GM18873 (cell line): ENCODE measurements around the gene RPS29.
A peak's percentile ranks its signal among the peaks of the same experiment; 100 is the strongest.
"Not testable (repeated sequence)": the region's sequence is repeated elsewhere in the genome, so short reads cannot be mapped to it uniquely, and the experiment has no call there.

Source experiments
- ATAC-seq: cut with Tn5 transposase; IDR thresholded peaks from one replicate; pipeline ENCODE4 v1.9.1; 2021; ENCODE audit warnings: mild to moderate bottlenecking, moderate library complexity, moderate number of reproducible peaks; ENCODE audit not compliant: unreplicated experiment, low FRiP score

RPS29 gene

GRCh38 chr14:49585803-49586672, at the start of gene RPS29:
Gene RPS29 (minus strand): TSS chr14:49586380. CDS start chr14:49586346, 34 bp downstream.
- ATAC-seq, result peak; percentile 91

- ATAC-seq, result peak; percentile 21
Observed at GRCh38 chr14:49634547-49635334, 48.6 kb upstream of the RPS29 start, which contains the start of gene DNAAF2. Gene DNAAF2 (minus strand): TSS chr14:49635244. CDS start chr14:49635149, 95 bp downstream.

- ATAC-seq, result peak; percentile 72
Observed at GRCh38 chr14:49633640-49634546, 47.7 kb upstream of the RPS29 start.

GRCh38 chr14:49623941-49624839, 38.0 kb upstream of the RPS29 start:
- ATAC-seq, result no peak

GRCh38 chr14:49623387-49623786, 37.2 kb upstream of the RPS29 start:
- no peak for ATAC-seq

- ATAC-seq, result no peak
Observed at GRCh38 chr14:49622022-49622607, 35.9 kb upstream of the RPS29 start.

- peak; percentile 11 for ATAC-seq
Observed at GRCh38 chr14:49621114-49621881, 35.1 kb upstream of the RPS29 start.

- peak; percentile 88 for ATAC-seq
Observed at GRCh38 chr14:49620182-49621113, 34.3 kb upstream of the RPS29 start, which contains the start of the genes MGAT2 and RPL36AL. Gene MGAT2 (plus strand): TSS chr14:49620799. CDS start chr14:49621269, 470 bp downstream. Gene RPL36AL (minus strand): TSS chr14:49620626. CDS start chr14:49619104, 1,522 bp downstream.

- no peak for ATAC-seq
Observed at GRCh38 chr14:49619730-49620129, 33.5 kb upstream of the RPS29 start.

- ATAC-seq, result not testable (repeated sequence)
Observed at GRCh38 chr14:49619273-49619672, 33.1 kb upstream of the RPS29 start.

GRCh38 chr14:49617852-49618519, 31.8 kb upstream of the RPS29 start:
- ATAC-seq, result no peak

- ATAC-seq, result no peak
Observed at GRCh38 chr14:49615776-49616175, 29.6 kb upstream of the RPS29 start.

- no peak for ATAC-seq
Observed at GRCh38 chr14:49614196-49614595, 28.0 kb upstream of the RPS29 start.

GRCh38 chr14:49612671-49613070, 26.5 kb upstream of the RPS29 start:
- no peak for ATAC-seq

- no peak for ATAC-seq
Observed at GRCh38 chr14:49612251-49612650, 26.1 kb upstream of the RPS29 start.

- ATAC-seq, result no peak
Observed at GRCh38 chr14:49607583-49607982, 21.4 kb upstream of the RPS29 start.
